Adrenal gland (tissue), 5 donors: ENCODE results near the gene ART3.
"Not testable (repeated sequence)": the region's sequence is repeated elsewhere in the genome, so short reads cannot be mapped to it uniquely, and the experiment has no call there.

Experiments used
- POLR2A ChIP-seq, 2 donors: fragments of 450-650 bp; IDR thresholded peaks; one replicate each; pipeline ENCODE4 v1.6.1; 2017; ENCODE audit warnings: antibody characterized with exemption in 2 of 2, mild to moderate bottlenecking in 2 of 2, moderate library complexity in 1 of 2
- TF ChIP-seq, protein P1 (sequence below), 6 experiments: fragments of 450-650 bp in 4 of 6; fragments of 200-600 bp in 2 of 6; sonication (generic) in 1 of 6; IDR thresholded peaks; 1 replicate in 5 of 6; 2 replicates in 1 of 6; pipeline versions ENCODE4 v1.5.1 to v1.8.0; 2016 to 2021; ENCODE audit warnings: antibody characterized with exemption in 6 of 6, mild to moderate bottlenecking in 2 of 6, moderate library complexity in 1 of 6
- donor health status: DM: no; HTN: no; CAD: no.

- TF ChIP-seq, protein P1, sequence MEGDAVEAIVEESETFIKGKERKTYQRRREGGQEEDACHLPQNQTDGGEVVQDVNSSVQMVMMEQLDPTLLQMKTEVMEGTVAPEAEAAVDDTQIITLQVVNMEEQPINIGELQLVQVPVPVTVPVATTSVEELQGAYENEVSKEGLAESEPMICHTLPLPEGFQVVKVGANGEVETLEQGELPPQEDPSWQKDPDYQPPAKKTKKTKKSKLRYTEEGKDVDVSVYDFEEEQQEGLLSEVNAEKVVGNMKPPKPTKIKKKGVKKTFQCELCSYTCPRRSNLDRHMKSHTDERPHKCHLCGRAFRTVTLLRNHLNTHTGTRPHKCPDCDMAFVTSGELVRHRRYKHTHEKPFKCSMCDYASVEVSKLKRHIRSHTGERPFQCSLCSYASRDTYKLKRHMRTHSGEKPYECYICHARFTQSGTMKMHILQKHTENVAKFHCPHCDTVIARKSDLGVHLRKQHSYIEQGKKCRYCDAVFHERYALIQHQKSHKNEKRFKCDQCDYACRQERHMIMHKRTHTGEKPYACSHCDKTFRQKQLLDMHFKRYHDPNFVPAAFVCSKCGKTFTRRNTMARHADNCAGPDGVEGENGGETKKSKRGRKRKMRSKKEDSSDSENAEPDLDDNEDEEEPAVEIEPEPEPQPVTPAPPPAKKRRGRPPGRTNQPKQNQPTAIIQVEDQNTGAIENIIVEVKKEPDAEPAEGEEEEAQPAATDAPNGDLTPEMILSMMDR (IDR thresholded peaks at IDR 0.05): not testable (repeated sequence)
- TF ChIP-seq POLR2A (IDR thresholded peaks at IDR 0.05): not testable (repeated sequence)
Observed at GRCh38 chr4:76043306-76043705, 31.2 kb upstream of the ART3 start.
